ENCODE data around the gene CCDC97. TPM values are rescaled to one million over a fixed set of nuclear protein-coding genes. Genes with fewer than 3 reads are reported as not detected.
A peak's percentile ranks its signal among the peaks of the same experiment; 100 is the strongest.

CCDC97 gene
- total and polyA plus RNA-seq, 2 of the 8 experiments (the other 6 are each of a cell fraction or from before 2014, with no cell fraction given): 19.8 to 27.1 TPM

DNA sequence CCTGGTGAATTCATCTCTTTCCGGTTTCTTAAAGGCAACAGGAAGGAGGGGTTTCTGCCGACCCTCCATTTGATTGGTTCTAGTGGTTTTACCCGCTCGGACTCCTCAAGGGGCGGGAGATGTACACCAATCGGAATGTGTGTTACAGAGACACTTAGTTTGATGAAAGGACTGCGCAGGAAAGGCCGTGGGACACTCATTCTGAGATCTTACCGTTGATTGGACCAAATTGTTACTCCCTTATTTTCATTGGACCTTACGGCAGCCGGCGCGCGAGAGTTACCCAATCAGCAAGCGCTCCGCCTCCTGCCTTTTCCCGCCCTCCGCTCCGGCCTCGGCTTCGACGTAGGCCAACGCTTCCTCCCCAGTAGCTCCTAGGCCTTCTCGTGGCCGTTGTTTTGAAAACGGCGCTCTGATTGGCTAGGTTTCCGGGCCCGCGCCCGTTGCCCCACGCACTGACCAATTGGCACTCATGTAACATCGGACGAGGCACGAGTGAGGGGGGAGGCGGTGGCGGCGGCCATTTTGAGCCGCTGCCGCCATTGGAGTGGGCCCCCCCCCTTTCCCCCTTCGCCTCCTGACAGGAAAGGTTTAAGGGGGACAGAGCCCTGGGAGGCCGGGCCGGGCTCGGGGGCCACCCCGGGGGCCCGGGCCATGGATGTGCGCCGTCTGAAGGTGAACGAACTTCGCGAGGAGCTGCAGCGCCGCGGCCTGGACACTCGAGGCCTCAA is 46.0 kb upstream of the CCDC97 start, which contains the start of gene HNRNPUL1 (continued):
- peak; percentile 52 for TF ChIP-seq TAF7 (optimal IDR thresholded peaks at IDR 0.05; ENCODE audit: borderline replicate concordance, low read depth, low read length)
- peak; percentile 99 for TF ChIP-seq YY1 (IDR thresholded peaks at IDR 0.05; ENCODE audit: low read depth, low read length)
- no peak for TF ChIP-seq EGR1 (IDR thresholded peaks at IDR 0.05; ENCODE audit: borderline replicate concordance, low read depth, low read length)
- TF ChIP-seq POU5F1 (IDR thresholded peaks at IDR 0.05; ENCODE audit: low read depth, low read length): no peak
- TF ChIP-seq PHF8 (conservative IDR thresholded peaks at IDR 0.05; ENCODE audit: low read depth, low read length): no peak; the same call in 1 of the 2 replicates
- TF ChIP-seq TEAD4 (IDR thresholded peaks at IDR 0.05; ENCODE audit: low read depth, low read length): no peak
- no peak for TF ChIP-seq CBX5 (IDR thresholded peaks at IDR 0.05; ENCODE audit: low read depth, low read length)
- TF ChIP-seq, protein P1, sequence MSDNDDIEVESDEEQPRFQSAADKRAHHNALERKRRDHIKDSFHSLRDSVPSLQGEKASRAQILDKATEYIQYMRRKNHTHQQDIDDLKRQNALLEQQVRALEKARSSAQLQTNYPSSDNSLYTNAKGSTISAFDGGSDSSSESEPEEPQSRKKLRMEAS (IDR thresholded peaks at IDR 0.05): peak; percentile 92
- TF ChIP-seq TBP (IDR thresholded peaks at IDR 0.05; ENCODE audit: low read depth, low read length): peak; percentile 63
- no peak for TF ChIP-seq EZH2 (IDR thresholded peaks at IDR 0.05; ENCODE audit: low read depth, low read length, severe bottlenecking)
- TF ChIP-seq KDM5A (IDR thresholded peaks at IDR 0.05; ENCODE audit: low read length): no peak
- TF ChIP-seq POLR2AphosphoS5 (IDR thresholded peaks at IDR 0.05; ENCODE audit: low read depth, low read length): 0 out of 2 replicates have a peak, but pooled peaks have one; percentile 67
- TF ChIP-seq HDAC6 (IDR thresholded peaks at IDR 0.05; ENCODE audit: low read depth, low read length): no peak
- no peak for TF ChIP-seq ZNF274 (IDR thresholded peaks at IDR 0.05; ENCODE audit: borderline replicate concordance, extremely low read depth, low read length)
- TF ChIP-seq NRF1 (IDR thresholded peaks at IDR 0.05; ENCODE audit: low read depth, low read length): no peak; the same call in 1 of the 2 replicates
- TF ChIP-seq ASH2L (IDR thresholded peaks at IDR 0.05; ENCODE audit: low read length): peak; percentile 69
- no peak for TF ChIP-seq FOSL1 (IDR thresholded peaks at IDR 0.05; ENCODE audit: insufficient read depth, low read depth, low read length)
- TF ChIP-seq, protein P2, sequence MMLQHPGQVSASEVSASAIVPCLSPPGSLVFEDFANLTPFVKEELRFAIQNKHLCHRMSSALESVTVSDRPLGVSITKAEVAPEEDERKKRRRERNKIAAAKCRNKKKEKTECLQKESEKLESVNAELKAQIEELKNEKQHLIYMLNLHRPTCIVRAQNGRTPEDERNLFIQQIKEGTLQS (IDR thresholded peaks at IDR 0.05; ENCODE audit: insufficient read depth, low read depth, low read length): no peak
- TF ChIP-seq JUN (IDR thresholded peaks at IDR 0.05; ENCODE audit: low read depth, low read length): no peak
- TF ChIP-seq KDM4A (IDR thresholded peaks at IDR 0.05; ENCODE audit: low read depth, low read length, severe bottlenecking): no peak
- TF ChIP-seq KDM1A (IDR thresholded peaks at IDR 0.05; ENCODE audit: borderline replicate concordance, low read length): no peak
- TF ChIP-seq RXRA (IDR thresholded peaks at IDR 0.05; ENCODE audit: insufficient read depth, low read depth, low read length): no peak
- no peak for TF ChIP-seq BACH1 (IDR thresholded peaks at IDR 0.05; ENCODE audit: low read length)
- TF ChIP-seq CBX8 (IDR thresholded peaks at IDR 0.05; ENCODE audit: borderline replicate concordance, low read depth, low read length): no peak
- TF ChIP-seq BCL11A (IDR thresholded peaks at IDR 0.05; ENCODE audit: low read depth in 2 of 2, low read length in 2 of 2): no peak

All from H1 (cell line).